Islet precursor cell (in vitro differentiated cells): Measurements from ENCODE around the gene ANO3.

Source experiments
- DNase-seq: peaks from one replicate; pipeline ENCODE4 v3.0.0-alpha.2; 2018

The ANO3 gene

GRCh38 chr11:26510164-26510563, 178.2 kb downstream of the ANO3 start:
- DNase-seq: no peak

GRCh38 chr11:26510756-26511155, 178.8 kb downstream of the ANO3 start:
- DNase-seq: no peak

- no peak for DNase-seq
These were observed 180.3 kb downstream of the ANO3 start for GRCh38 chr11:26512196-26512595.

GRCh38 chr11:26519469-26519868, 187.5 kb downstream of the ANO3 start:
- no peak for DNase-seq

GRCh38 chr11:26522912-26523610, 191.1 kb downstream of the ANO3 start:
- no peak for DNase-seq

- no peak for DNase-seq
These were observed 195.8 kb downstream of the ANO3 start for GRCh38 chr11:26527685-26528084.

- no peak for DNase-seq
These were observed 205.4 kb downstream of the ANO3 start for GRCh38 chr11:26537341-26537740.

GRCh38 chr11:26539517-26539916, 207.6 kb downstream of the ANO3 start:
- DNase-seq: no peak

GRCh38 chr11:26541870-26542269, 209.9 kb downstream of the ANO3 start:
- DNase-seq: no peak

- DNase-seq: no peak
These were observed 217.2 kb downstream of the ANO3 start for GRCh38 chr11:26549176-26549575.

GRCh38 chr11:26550022-26550421, 218.1 kb downstream of the ANO3 start:
- DNase-seq: no peak

- DNase-seq: no peak
These were observed 219.4 kb downstream of the ANO3 start for GRCh38 chr11:26551186-26551801.

- DNase-seq: no peak
These were observed 221.3 kb downstream of the ANO3 start for GRCh38 chr11:26553182-26553581.

- DNase-seq: no peak
These were observed 222.5 kb downstream of the ANO3 start for GRCh38 chr11:26554455-26554854.

GRCh38 chr11:26556582-26556981, 224.7 kb downstream of the ANO3 start:
- no peak for DNase-seq

- no peak for DNase-seq
These were observed 225.7 kb downstream of the ANO3 start for GRCh38 chr11:26557666-26558065.

- DNase-seq: no peak
These were observed 226.3 kb downstream of the ANO3 start for GRCh38 chr11:26558190-26558589.

- no peak for DNase-seq
These were observed 237.7 kb downstream of the ANO3 start for GRCh38 chr11:26569646-26570045.

GRCh38 chr11:26571861-26572654, 240.1 kb downstream of the ANO3 start, which contains the start of gene MUC15:
TSS of gene MUC15 (minus strand) at chr11:26572263. CDS start at chr11:26567094, 5,169 bp downstream.
- DNase-seq: peak; percentile 57

- no peak for DNase-seq
These were observed 241.0 kb downstream of the ANO3 start for GRCh38 chr11:26572770-26573402.

- no peak for DNase-seq
These were observed 242.0 kb downstream of the ANO3 start for GRCh38 chr11:26573896-26574295.

- DNase-seq: no peak
These were observed 244.0 kb downstream of the ANO3 start for GRCh38 chr11:26575946-26576345.

GRCh38 chr11:26578998-26579661, 247.2 kb downstream of the ANO3 start:
- no peak for DNase-seq
